Fibroblast of skin of right quadriceps (primary cell): ENCODE results near the gene SPDYC.

Source experiments
- DNase-seq: peaks from one replicate; pipeline ENCODE4 v3.0.0-alpha.2; 2013

Gene SPDYC

DNA sequence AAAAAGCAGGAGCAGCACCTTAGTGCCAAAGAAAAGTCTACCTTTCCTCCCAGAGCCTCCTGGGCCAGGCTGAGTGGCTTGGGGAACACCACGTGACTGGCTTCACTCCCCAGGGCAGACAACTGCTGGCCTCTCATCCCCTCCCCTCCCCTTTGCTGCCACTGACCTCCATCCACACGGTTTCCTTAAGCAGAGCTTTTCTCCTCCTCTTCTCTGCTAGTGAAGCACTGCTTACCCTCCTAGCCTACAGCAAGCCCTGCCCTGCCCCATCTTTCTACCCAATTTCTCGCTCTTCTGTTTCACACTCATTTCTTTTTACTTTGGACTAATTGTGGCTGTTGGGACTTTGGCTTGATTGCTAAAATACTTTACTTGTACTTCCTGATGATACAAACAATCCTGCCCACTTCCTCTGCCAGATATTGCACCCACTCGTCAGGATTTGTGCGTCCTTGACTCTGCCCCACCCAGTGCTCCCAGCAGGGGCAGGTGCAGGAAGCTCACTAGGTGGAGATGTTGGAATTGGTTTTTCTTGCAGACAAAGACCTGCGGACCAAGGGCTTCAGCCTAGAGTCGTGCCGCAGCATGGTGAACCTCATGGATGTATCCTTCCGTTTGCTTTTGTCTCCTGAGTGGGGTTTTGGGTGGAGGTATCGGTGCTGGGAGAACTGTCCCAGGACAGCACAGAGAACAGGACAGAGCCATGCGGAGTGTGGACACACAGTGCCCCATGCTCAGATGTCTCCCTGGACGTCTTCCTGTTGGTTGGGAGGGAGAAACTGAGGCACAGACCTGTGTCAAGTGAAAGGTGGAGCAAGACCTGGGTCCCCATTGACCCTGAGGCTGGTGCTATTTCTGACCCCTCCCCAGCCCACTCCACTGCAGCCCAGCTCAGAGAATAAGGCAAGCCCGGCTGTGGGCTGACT, 39.0 kb downstream of the SPDYC start:
- DNase-seq: no peak

DNA sequence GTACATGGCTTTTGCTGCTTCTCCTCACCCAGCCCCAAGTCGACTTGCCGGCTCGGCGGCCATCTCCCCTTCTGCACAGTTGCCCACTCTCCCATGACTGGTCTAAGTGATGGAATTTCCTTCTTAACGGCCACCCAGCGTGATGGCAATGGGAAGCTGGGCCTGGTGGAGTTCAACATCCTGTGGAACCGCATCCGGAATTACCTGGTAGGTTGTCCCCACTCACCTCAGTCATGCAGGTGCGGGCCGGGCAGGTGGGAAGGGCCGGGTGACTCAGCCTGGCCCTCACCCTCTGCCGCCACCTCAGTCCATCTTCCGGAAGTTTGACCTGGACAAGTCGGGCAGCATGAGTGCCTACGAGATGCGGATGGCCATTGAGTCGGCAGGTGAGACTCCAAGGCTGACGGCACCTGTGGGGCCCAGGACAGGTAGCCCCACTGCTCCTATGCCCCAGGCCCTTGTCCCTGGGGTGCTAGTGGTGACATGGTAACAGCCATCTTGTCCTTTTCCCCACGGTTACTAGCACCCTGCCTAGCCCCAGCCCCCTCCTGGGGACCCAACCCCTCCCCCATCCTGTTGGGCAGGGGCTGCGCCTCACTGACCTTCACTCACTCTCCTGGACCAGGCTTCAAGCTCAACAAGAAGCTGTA, 39.8 kb downstream of the SPDYC start:
- DNase-seq: no peak

- DNase-seq: no peak
Observed at GRCh38 chr11:65210361-65210731, 40.3 kb downstream of the SPDYC start.

- DNase-seq: no peak
Observed at GRCh38 chr11:65210748-65211147, 40.7 kb downstream of the SPDYC start.

DNA sequence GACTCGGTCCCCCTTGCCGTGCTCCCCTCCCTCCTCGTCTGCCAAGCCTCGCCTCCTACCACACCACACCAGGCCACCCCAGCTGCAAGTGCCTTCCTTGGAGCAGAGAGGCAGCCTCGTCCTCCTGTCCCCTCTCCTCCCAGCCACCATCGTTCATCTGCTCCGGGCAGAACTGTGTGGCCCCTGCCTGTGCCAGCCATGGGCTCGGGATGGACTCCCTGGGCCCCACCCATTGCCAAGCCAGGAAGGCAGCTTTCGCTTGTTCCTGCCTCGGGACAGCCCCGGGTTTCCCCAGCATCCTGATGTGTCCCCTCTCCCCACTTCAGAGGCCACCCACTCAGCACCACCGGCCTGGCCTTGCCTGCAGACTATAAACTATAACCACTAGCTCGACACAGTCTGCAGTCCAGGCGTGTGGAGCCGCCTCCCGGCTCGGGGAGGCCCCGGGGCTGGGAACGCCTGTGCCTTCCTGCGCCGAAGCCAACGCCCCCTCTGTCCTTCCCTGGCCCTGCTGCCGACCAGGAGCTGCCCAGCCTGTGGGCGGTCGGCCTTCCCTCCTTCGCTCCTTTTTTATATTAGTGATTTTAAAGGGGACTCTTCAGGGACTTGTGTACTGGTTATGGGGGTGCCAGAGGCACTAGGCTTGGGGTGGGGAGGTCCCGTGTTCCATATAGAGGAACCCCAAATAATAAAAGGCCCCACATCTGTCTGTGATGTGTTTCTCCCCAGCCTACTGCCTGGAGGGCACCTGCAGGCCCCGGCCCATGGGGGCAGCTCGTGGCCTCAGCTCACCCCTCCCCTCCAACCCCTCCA, 41.5 kb downstream of the SPDYC start:
- DNase-seq: no peak

DNA sequence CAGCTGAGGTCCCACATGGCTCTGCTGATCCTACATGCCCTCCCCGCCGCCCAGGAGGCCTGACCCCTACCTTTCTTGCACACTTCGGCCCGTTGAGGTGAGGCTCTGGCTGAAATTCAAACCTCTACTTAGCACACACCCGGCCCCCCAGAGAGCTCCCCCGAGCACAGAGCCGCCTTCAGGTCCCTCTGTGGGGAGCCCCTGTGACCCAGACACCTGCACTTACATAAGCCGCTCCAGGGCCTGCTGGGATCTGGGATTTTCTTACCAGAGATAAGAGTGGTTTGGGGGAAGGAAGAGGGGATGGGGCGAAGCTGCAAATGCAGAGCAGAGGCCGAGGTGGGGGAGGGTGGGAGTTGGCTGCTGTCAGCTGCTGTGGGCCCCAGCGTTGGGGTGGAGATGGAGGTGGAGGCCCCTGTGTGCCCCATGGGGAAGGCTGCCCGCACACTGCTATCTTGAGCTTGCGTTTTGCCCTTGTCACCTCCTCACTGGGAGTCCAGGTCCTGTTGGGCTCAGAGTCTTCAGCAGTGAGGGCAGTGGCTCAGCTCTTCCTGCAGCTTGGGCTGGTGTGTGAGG, 42.3 kb downstream of the SPDYC start:
- no peak for DNase-seq

DNA sequence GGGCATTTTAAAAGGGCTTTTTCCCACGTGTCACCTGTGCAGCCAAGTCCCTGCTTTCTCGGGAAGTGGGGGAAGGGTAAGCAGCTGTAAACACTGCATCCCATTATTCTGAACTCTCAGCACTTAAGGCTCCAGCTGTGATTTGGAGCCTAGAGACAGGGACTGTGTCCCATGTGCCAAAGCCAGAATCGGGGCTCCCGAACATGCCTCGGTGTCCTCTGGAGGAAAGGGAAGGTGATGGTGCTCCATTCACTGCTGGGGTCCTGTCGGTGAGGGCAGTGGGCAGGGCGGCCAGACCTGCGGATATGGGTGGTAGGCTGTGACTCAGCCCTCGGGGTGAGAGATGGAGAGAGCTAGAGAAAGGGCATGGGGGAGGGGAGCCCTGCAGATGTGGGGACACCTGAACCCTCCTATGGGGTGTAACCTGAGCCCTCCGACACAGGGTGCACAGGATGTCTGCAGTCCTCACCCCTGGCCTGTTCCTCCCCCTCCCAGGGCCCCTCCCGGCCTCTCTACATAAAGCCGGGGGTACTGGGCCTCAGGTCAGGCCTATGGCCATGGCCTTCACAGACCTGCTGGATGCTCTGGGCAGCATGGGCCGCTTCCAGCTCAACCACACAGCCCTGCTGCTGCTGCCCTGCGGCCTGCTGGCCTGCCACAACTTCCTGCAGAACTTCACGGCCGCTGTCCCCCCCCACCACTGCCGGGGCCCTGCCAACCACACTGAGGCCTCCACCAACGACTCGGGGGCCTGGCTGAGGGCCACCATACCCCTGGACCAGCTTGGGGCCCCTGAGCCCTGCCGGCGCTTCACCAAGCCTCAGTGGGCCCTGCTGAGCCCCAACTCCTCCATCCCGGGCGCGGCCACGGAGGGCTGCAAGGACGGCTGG, 43.5 kb downstream of the SPDYC start:
- DNase-seq: no peak

DNA sequence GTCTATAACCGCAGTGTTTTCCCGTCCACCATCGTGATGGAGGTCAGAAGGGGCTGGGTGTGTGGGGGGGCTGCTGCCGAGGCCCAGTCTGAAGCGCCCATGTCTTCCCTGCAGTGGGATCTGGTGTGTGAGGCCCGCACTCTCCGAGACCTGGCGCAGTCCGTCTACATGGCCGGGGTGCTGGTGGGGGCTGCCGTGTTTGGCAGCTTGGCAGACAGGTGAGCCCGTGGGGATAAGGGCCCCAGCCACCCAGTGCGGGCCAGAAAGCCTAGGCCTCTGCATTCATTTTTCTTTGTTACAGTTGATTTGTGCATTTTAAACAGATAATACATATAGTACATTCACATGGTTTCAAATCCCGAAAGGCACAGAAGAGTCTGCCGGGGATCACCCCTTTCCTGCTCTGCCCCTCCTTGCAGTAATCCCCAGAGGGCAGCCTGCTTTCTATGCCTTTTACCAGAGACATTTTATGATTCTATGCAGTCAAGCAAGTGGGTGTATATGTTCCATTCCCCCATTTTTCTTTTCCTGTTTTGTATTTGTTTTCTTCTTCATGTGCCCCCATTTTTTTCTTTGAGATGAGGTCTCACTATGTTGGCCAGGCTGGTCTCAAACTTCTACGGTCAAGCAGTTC, 44.3 kb downstream of the SPDYC start:
- no peak for DNase-seq

DNA sequence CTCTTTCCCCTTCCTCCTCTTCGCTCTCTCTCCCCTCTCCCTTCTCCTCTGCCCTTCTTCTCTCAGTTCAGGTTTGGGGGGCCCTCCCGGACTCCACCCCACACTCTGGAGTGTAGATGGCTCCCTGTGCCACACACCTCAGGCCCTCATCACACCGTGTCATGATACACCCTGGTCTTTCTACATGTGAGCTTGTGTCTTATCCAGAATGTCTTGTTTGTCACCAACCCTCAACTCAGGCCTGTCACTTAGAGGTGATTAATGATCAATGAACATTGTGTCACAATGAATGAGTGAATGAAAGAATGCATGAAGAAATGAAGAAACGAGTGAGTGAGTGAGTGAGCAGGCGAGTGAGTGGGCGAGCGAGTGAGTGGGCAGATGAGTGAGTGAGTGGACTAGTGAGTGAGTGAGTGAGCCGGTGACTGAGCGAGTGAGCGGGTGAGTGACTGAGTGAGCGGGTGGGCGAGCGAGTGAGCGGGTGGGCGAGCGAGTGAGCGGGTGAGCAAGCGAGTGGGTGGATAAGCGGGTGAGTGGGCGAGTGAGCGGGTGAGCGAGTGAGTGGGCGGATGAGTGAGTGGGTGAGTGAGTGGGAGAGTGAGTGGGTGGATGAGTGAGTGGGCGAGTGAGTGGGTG, 45.5 kb downstream of the SPDYC start:
- DNase-seq: no peak

DNA sequence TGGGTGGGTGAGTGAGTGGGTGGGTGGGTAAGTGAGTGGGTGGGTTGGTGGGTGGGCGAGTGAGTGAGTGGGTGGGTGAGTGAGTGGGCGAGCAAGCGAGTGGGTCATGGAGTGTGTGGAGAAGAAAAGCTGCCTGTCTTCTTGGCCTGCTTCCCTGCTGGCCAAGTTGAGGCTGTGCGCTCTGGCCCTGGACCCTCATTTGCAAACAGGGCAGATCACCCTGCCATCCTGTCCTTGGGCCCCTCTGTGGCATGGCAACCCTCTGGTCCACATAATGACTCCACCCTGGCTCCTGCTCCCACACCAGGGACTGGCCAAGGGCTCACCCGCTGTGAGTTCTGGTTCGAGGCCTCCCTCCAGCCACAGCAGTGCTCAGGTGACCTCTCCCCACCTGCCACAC, 46.8 kb downstream of the SPDYC start:
- no peak for DNase-seq

GRCh38 chr11:65217441-65218423, 47.7 kb downstream of the SPDYC start:
- DNase-seq: no peak

GRCh38 chr11:65218446-65218845, 48.4 kb downstream of the SPDYC start:
- no peak for DNase-seq

- DNase-seq: peak; percentile 22
Observed at GRCh38 chr11:65219930-65220213, 49.8 kb downstream of the SPDYC start.

GRCh38 chr11:65221026-65221425, 51.0 kb downstream of the SPDYC start:
- no peak for DNase-seq
